GM23338 (cell line): ENCODE measurements around the gene C9orf85. TPM values are rescaled to one million over a fixed set of nuclear protein-coding genes. Genes with fewer than 3 reads are reported as not detected.

ENCODE experiments used
- ATAC-seq: fragments of 200-7000 bp; cut with Tn5 transposase; 3 replicates; pipeline ENCODE4 v1.9.1; 2020
- DNase-seq: peaks from one replicate; pipeline ENCODE4 v3.0.0-alpha.2; 2015; ENCODE audit warnings: low spot score
- H2AFZ ChIP-seq: fragments of 200-600 bp; sonication (generic); 2 replicates; pipeline ENCODE4 v1.8.0; 2016; ENCODE audit warnings: antibody characterized with exemption, mild to moderate bottlenecking, moderate library complexity
- H3F3A ChIP-seq: fragments of 200-600 bp; sonication (generic); replicated peaks from 2 replicates; pipeline ENCODE4 v1.8.0; 2017; ENCODE audit warnings: antibody characterized with exemption, mixed run types, low read depth
- H3K27ac ChIP-seq: fragments of 200-600 bp; sonication (generic); 2 replicates; pipeline ENCODE4 v1.6.1; 2016; ENCODE audit warnings: low read depth
- H3K27me3 ChIP-seq: fragments of 200-600 bp; sonication (generic); 2 replicates; pipeline ENCODE4 v1.8.0; 2016; ENCODE audit warnings: mild to moderate bottlenecking, mixed run types, moderate library complexity; ENCODE audit not compliant: insufficient read depth
- H3K36me3 ChIP-seq: fragments of 200-600 bp; sonication (generic); 2 replicates; pipeline ENCODE4 v1.8.0; 2016; ENCODE audit warnings: mild to moderate bottlenecking; ENCODE audit not compliant: insufficient read depth
- H3K4me1 ChIP-seq: fragments of 200-600 bp; sonication (generic); 2 replicates; pipeline ENCODE4 v1.8.0; 2016; ENCODE audit warnings: mild to moderate bottlenecking, moderate library complexity; ENCODE audit not compliant: insufficient read depth
- H3K4me2 ChIP-seq: fragments of 200-600 bp; sonication (generic); 2 replicates; pipeline ENCODE4 v1.7.1; 2017; ENCODE audit warnings: mixed run types
- H3K4me3 ChIP-seq: fragments of 200-600 bp; sonication (generic); 2 replicates; pipeline ENCODE4 v1.6.1; 2016; ENCODE audit warnings: mixed run types
- H3K79me2 ChIP-seq: fragments of 200-600 bp; sonication (generic); replicated peaks from 2 replicates; pipeline ENCODE4 v1.8.0; 2017; ENCODE audit warnings: mild to moderate bottlenecking; ENCODE audit not compliant: insufficient read depth
- H3K9me2 ChIP-seq: fragments of 200-600 bp; sonication (generic); 2 replicates; pipeline ENCODE4 v1.8.0; 2017; ENCODE audit not compliant: insufficient read depth
- H4K20me1 ChIP-seq: fragments of 200-600 bp; sonication (generic); replicated peaks from 2 replicates; pipeline ENCODE4 v1.8.0; 2017; ENCODE audit warnings: mild to moderate bottlenecking; ENCODE audit not compliant: insufficient read depth
- H3K27ac Mint-ChIP-seq: 2 replicates; pipeline ENCODE4 v1.8.0; 2020; ENCODE audit warnings: inconsistent platforms, mild to moderate bottlenecking, moderate library complexity, mixed read lengths
- H3K27me3 Mint-ChIP-seq: 3 replicates; pipeline ENCODE4 v1.8.0; 2022; ENCODE audit warnings: low read depth, mild to moderate bottlenecking, moderate library complexity, mixed read lengths, inconsistent platforms; ENCODE audit not compliant: insufficient read depth, poor library complexity
- H3K36me3 Mint-ChIP-seq: 3 replicates; pipeline ENCODE4 v1.8.0; 2021; ENCODE audit warnings: low read depth, mild to moderate bottlenecking, inconsistent platforms, moderate library complexity, mixed read lengths
- H3K4me1 Mint-ChIP-seq: 3 replicates; pipeline ENCODE4 v1.8.0; 2020; ENCODE audit warnings: mild to moderate bottlenecking, inconsistent platforms, mixed read lengths
- H3K4me3 Mint-ChIP-seq: 3 replicates; pipeline ENCODE4 v1.8.0; 2021; ENCODE audit warnings: moderate library complexity, mild to moderate bottlenecking, inconsistent platforms, mixed read lengths
- H3K9me3 Mint-ChIP-seq: 3 replicates; pipeline ENCODE4 v1.8.0; 2020; ENCODE audit warnings: moderate library complexity, mild to moderate bottlenecking, inconsistent platforms, mixed read lengths
- CREB1 ChIP-seq: fragments of 250-450 bp; sonication (Bioruptor Pico); IDR thresholded peaks from 2 replicates; pipeline ENCODE4 v1.5.0; 2020; ENCODE audit warnings: low read depth, mild to moderate bottlenecking, moderate library complexity
- CTCF ChIP-seq, 2 experiments: fragments of 200-600 bp in 1 of 2; sonication (generic) in 1 of 2; conservative IDR thresholded peaks; 2 replicates each; pipeline versions ENCODE4 v1.5.1 to v1.6.1; 2016 to 2017; ENCODE audit warnings: antibody characterized with exemption in 2 of 2, low read depth in 2 of 2, mild to moderate bottlenecking in 2 of 2, moderate library complexity in 1 of 2
- ETS1 ChIP-seq: IDR thresholded peaks from 2 replicates; pipeline ENCODE4 v1.6.1; 2016; ENCODE audit warnings: antibody characterized with exemption
- EZH2 ChIP-seq: fragments of 200-600 bp; sonication (generic); IDR thresholded peaks from one replicate; pipeline ENCODE4 v1.8.0; 2017; ENCODE audit warnings: antibody characterized with exemption, mild to moderate bottlenecking, low read depth; ENCODE audit not compliant: unreplicated experiment
- EZH2phosphoT487 ChIP-seq: fragments of 200-600 bp; sonication (generic); IDR thresholded peaks from one replicate; pipeline ENCODE4 v1.8.1; 2018; ENCODE audit warnings: antibody characterized with exemption; ENCODE audit not compliant: unreplicated experiment
- JUNB ChIP-seq: IDR thresholded peaks from one replicate; pipeline ENCODE4 v1.6.1; 2016; ENCODE audit warnings: antibody characterized with exemption; ENCODE audit not compliant: unreplicated experiment
- NANOG ChIP-seq: IDR thresholded peaks from 2 replicates; pipeline ENCODE4 v1.6.1; 2016; ENCODE audit warnings: antibody characterized with exemption, borderline replicate concordance
- POLR2AphosphoS5 ChIP-seq: IDR thresholded peaks from 2 replicates; pipeline ENCODE4 v1.6.1; 2016; ENCODE audit warnings: antibody characterized with exemption, low read depth
- REST ChIP-seq: IDR thresholded peaks from one replicate; pipeline ENCODE4 v1.6.1; 2018; ENCODE audit warnings: antibody characterized with exemption; ENCODE audit not compliant: unreplicated experiment
- STAT1 ChIP-seq: IDR thresholded peaks from one replicate; pipeline ENCODE4 v1.6.1; 2016; ENCODE audit warnings: antibody characterized with exemption; ENCODE audit not compliant: unreplicated experiment
- ZNF114 ChIP-seq: fragments of 250-450 bp; sonication (Bioruptor Pico); IDR thresholded peaks from 2 replicates; pipeline ENCODE4 v1.5.0; 2020; ENCODE audit warnings: mild to moderate bottlenecking, moderate library complexity
- ZNF331 ChIP-seq: fragments of 250-450 bp; sonication (Bioruptor Pico); IDR thresholded peaks from 2 replicates; pipeline ENCODE4 v1.5.0; 2020; ENCODE audit warnings: low read depth, mild to moderate bottlenecking, moderate library complexity
- ZNF462 ChIP-seq: fragments of 250-450 bp; sonication (Bioruptor Pico); IDR thresholded peaks from 2 replicates; pipeline ENCODE4 v1.5.0; 2020; ENCODE audit warnings: mild to moderate bottlenecking, moderate library complexity
- polyA plus RNA-seq: library from polyadenylated mRNA; unstranded; fragments of >200 nt; fragmentation: Nextera tagmentation; extraction: Ambion mirVana; gene quantifications from 2 replicates; pipeline ENCODE4 v1.2.1, GENCODE V29; 2016
- total RNA-seq: library from RNA; depleted of rRNA; stranded (reverse); fragments of >200 nt; shearing (Covaris generic); gene quantifications from 2 replicates; pipeline ENCODE4 v1.2.3, GENCODE V29; 2014

The C9orf85 gene
- total and polyA plus RNA-seq, 2 experiments from 2014 or later = 10.3 to 20.8 TPM

- Histone ChIP-seq H3K4me2 (no peak overlapping the region), H4K20me1 (peaks cover 63% of the 10 kb centered on the region), H3K9me2 (no peaks in the 10 kb centered on the region), H3K27ac (no peak overlapping the region), H3K4me3 (no peak overlapping the region), H3K79me2 (peaks cover 100% of the 10 kb centered on the region), H3K4me1 (peaks cover 18% of the 10 kb centered on the region), H3K27me3 (no peaks in the 10 kb centered on the region), H3F3A (no peaks in the 10 kb centered on the region), H2AFZ (no peak overlapping the region), H3K36me3 (no peaks in the 10 kb centered on the region)
- H3K4me3 Mint-ChIP-seq = no peak overlapping the region
- TF ChIP-seq EZH2 (no peak), EZH2phosphoT487 (no peak), CREB1 (CRISPR knock-in tag) (no peak), ETS1 (no peak), STAT1 (no peak), REST (no peak), ZNF462 (no peak), JUNB (no peak), NANOG (no peak), POLR2AphosphoS5 (no peak), ZNF114 (CRISPR knock-in tag) (no peak), CTCF (conservative IDR thresholded peaks at IDR 0.05; ENCODE audit: low read depth in 2 of 2) (no peak), ZNF331 (CRISPR knock-in tag) (no peak)
- no peak for ATAC-seq
- peaks cover 24% of the 10 kb centered on the region; the same call in 2 of the 3 replicates for H3K4me1 Mint-ChIP-seq
- peaks cover 19% of the 10 kb centered on the region for H3K9me3 Mint-ChIP-seq
- H3K27me3 Mint-ChIP-seq = peaks cover 2% of the 10 kb centered on the region
- H3K27ac Mint-ChIP-seq = no peak overlapping the region
- peaks cover 51% of the 10 kb centered on the region for H3K36me3 Mint-ChIP-seq
- no peak for DNase-seq
Observed at GRCh38 chr9:71886541-71886940, 24.9 kb upstream of the C9orf85 start.
